Endothelial cell of hepatic sinusoid (primary cell): ENCODE results near the gene PHAF1.

ENCODE experiments used
- in situ Hi-C: cut with HindIII; loops from 2 replicates; pipeline ENCODE4 v1.10.0; 2017; ENCODE audit warnings: low sequenced_read_pairs

PHAF1 gene

DNA sequence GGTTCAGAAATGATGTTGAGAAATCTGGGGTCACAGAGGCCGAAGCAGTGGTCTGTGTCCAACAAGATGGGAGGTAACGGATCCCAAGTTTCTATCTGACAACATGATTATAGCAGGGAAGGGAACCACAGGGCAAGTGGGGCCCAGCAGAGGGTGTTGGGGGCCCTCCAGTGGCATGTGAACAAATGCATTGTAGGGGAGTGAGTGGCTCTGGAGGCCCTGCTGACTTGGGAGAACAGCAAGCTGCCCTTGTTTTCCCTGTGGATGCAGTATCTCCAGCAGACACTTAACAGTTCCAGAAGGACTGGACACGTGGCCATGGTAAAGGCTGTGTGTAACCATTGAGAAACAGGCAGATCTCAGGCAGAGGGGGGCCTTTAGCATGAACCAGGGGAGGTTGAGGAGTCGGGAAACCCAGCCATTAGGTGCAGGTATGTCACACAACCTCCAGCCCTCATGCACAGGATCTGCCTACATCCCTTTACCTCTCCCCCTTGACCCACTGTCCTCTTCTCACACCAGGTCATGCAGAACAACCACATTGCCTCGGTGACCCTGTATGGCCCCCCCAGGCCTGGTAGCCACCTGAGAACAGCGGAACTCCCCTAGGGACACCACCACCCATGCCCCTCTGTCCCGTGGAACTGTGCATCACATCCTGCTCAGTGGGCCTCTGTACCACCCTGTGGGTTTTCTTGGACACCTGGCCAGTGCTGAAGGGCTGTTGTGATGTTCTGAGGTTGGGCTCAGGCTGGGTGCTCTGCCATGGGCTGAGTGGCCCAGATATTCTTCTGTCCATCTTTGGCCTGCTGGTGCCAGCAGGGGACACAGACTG is 37.0 kb downstream of the PHAF1 start:
- in situ Hi-C loops: no loop called here

DNA sequence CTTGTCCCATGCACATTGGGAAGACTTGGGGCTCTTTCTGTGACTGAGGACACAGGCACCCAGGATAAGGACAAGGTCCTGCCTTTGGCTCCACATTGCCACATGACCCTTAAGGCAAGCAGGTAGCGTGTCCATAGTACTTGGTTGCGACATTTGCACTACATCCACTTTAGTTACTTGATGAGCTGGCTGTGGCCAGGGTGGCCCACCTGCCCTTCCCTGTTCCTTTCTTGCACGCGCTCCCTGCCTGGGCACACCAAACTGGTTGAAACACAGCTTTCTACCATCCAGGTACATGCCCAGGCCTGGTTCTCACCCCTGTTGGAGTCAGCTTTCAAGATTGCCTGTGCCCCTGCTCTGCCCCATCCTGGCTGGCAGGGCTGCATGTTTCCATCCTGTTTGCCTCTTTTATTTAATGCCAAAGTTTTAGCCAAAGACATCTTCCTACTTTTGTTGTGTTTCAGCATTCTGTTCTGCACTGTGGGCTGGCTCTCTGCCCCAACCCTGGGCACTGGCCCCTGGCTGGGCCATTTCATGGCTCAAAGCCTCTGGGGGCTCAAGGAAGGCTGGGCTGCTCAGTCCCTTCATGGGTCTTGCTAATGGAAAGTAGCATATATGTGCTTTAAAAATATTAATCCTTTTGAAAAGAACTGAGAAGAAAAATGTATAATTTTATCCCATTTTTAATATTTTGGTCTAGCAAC is 37.8 kb downstream of the PHAF1 start:
- in situ Hi-C loops: no loop called here

DNA sequence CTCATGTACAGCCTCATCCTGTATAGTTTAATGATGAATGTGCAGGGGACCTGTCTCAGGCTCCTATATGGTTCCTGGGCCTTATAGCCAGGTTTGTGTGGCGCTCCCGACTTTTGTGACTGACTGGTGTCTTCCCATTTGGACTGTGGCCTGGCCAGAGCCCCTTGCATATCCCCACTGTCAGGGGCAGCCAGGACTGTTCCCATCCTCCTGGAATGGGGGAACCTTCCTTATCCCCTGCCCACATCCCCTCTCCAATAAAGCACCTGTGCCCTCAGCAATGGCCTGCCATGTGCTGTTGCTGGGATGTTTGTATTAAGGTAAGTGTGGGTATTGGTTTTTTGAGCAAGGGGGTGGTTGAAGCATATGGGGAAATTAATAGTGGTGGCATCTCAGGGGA is 38.5 kb downstream of the PHAF1 start:
- in situ Hi-C loops: no loop called here

- in situ Hi-C loops: no loop called here
Observed at GRCh38 chr16:67148656-67149275, 39.0 kb downstream of the PHAF1 start.

- in situ Hi-C loops: no loop called here
Observed at GRCh38 chr16:67149276-67150046, 39.7 kb downstream of the PHAF1 start.

DNA sequence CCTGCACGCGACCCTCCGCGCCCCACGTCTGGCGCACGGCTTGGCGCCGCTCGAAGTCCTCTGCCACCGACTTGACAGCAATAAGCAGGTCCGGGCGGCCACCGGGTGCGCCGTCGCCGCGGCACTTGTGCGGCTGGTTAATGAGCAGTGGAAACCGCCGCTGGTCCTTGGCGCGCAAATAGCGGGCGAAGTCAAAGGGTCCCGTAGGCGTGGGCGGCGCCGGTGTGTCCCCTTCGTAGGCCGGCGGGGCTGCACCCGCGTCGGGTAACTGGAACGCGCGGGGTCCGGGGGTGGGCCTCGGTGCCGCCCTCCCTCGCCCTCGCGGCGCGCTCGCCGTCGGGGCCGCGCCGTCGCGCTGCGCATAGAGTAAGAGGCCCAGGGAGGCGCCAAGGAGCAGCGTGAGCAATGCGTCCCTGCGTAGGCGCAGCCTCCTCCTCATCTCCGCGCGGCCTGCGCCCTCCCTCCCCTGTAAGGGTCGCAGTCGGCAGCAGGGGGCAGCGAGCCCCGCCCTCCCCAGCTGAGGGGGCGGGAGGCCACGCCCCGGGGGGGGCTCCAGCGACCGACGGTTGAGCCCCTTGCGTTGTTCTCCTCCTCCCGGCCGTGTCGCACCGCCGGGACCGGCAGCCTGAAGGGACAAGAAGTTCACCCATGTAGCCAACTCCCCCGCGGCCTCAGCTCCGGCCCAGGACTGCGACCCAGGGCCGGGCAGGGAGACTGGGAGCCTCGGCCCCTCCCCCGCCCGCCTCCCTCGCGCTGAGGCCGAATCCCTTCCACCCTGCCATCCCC is 40.5 kb downstream of the PHAF1 start:
- in situ Hi-C loops: no loop called here

DNA sequence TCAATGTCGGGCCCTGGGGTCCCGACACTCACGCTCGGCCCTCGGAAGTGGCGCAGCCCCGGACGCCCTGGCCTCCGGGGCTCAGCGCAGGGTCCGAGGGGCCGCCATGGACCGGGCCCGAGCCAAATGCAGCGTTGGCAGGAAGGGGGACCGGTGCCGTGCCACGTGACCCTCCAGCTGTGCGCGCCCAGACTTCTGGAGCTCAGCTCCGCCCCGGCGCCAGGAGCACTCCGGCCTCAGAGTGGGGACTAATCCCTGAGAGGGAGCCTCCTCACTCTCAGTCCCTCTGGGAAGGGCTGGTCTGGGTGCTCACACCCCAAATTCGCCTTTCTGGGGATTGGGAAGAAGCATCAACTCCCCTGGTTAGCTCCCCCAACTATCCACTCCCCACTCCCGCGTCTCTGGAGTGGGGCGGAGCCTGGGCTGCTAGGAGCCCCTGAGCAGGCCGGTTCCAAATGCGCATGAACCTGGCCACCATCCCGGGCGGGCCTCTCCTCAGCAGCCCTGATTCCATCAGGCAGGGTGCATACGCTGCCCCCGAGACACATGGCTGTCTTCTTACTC is 41.2 kb downstream of the PHAF1 start, which contains the start of gene B3GNT9:
TSS of gene B3GNT9 (minus strand) at position 166 of the 564 bp plus-strand sequence. CDS start 513 bp downstream, outside the sequence.
- in situ Hi-C loops: no loop called here

GRCh38 chr16:67151431-67152097 is 41.8 kb downstream of the PHAF1 start:
- in situ Hi-C loops: no loop called here

DNA sequence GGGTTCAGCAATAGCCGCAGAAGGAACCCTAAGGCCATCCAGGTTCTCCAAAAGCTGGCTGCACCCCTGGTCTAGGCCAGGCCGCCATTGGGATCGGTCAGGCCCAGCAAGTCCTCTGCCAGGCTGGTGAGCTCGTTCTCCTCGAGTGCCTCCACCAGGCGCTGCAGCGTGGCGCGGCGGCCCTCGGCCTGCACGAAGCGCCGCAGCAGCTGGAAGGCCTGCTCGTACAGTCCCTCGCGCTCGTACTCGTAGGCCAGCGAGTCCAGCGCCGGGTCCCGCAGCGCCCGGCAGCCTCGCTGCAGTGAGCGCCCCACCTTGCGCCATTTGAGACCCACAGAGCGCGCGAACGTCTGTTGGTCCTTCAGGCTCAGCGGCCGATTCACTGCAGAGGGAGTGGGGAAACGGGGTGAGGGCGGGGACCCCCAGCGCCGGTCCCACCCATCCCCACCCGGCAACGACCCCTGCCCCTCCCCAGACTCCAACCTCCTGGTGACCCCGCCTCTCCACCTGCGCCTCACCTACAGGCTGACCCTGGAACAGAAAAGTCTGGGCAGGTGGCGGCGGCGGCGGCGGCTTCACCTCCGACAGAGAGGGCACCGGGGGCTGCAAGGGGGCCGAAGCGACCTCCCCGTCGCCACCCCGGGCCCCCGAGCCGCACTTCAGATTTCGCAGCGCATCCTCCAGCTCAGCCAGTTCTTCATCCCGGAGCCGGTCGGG is 45.0 kb downstream of the PHAF1 start:
- in situ Hi-C loops: no loop called here

DNA sequence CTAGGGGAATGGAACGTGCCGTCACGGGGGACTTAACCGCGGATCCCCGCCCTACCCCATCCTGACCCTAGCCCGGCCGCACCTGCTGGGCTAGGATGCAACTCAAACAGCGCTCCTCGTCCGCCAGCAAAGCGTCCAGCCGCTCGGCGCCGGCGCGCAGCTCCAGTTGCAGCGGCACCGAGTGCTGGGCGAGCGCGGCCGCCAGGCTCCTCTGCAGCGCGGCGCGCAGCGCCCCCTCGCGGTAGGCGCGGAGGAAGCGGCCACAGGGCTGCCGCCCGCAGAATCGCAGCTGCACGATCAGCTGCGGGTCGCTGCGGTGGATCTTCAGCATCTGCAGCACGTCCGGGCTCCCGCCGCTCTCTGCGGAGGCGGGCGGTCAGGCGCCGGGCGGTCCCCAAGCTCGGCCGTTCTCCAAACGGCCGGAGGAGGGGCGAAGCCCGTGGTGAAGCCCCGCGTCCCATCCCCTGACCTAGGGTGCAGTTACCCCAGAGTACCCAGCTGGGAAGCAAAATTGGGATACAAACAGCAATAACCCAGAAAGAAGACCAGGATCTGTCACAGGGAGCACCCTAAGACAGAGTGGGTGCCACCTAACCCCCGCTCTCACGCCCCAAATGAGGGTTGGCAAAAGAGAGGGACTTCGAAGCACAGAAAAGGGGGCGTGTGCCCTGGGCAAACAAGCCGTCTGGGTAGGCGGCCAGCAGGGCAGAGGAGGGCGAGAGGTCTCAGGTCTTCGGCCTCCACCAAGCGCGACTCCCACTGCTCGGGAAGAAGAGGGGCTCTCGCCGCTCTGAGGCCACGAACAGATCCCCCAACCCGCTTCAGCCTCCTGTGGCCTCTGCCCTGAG is 45.8 kb downstream of the PHAF1 start:
- in situ Hi-C loops: no loop called here

GRCh38 chr16:67156143-67156844 is 46.6 kb downstream of the PHAF1 start:
- in situ Hi-C loops: no loop called here

DNA sequence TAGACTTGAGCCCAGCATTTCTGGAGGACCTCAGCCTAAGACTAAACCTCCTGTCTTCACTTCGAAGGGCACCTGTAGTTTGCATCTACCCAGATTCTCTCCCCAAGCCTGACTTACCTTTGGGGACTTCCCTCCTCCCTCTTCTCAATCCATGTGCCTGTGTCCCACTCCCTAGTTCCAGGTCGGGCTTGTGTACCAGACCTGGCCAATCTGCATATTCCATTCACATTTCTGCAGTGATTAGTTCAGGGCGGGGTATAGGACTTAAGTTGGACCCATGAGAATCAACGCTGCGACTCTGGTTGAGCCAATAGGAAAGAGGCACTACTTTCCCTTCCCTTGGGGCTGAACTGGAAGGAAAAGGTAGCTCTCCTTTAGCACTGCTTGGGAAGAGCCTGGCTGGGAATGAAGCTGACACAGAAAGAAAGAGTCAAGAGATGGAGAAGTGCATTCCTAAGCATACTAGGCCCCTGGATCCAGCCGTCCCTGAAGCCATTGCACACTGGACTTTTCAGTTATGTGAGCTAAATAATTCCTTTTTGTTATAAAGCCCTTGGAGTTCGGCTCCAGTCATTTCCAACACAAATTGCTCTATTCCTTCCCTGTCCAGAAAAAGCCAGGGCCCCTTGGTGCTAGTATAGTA is 47.5 kb downstream of the PHAF1 start:
- in situ Hi-C loops: no loop called here

DNA sequence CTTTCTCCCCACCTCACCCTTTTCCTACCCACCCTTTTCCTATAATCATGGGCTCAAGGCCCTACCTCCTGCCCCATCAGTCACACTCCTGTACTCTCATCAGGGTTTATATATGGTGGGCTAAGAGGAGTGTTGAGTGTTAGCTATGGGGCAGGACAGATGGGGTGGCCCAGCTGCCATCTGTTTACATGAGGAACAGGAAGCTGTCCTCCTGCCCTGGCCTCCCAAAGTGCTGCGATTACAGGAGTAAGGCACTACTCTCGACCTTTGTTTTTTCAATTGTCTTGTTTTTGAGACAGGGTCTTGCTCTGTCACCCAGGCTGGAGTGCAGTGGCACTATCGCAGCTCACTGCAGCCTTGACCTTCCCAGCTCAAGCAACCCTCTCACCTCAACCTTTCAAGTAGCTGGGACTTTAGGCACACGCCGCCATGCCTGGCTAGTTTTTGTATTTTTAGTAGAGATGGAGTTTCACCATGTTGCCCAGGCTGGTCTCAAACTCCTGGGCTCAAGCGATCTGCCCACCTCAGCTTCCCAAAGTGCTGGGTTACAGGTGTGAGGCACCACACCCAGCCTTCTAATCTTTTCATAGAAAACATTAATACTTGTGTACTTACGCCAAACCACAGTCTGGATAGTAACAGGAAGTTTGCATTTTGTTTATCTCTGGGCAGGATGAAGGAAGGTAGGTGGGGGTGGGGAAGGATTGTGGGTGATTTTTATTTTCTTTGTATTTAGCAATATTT is 48.3 kb downstream of the PHAF1 start:
- in situ Hi-C loops: no loop called here

DNA sequence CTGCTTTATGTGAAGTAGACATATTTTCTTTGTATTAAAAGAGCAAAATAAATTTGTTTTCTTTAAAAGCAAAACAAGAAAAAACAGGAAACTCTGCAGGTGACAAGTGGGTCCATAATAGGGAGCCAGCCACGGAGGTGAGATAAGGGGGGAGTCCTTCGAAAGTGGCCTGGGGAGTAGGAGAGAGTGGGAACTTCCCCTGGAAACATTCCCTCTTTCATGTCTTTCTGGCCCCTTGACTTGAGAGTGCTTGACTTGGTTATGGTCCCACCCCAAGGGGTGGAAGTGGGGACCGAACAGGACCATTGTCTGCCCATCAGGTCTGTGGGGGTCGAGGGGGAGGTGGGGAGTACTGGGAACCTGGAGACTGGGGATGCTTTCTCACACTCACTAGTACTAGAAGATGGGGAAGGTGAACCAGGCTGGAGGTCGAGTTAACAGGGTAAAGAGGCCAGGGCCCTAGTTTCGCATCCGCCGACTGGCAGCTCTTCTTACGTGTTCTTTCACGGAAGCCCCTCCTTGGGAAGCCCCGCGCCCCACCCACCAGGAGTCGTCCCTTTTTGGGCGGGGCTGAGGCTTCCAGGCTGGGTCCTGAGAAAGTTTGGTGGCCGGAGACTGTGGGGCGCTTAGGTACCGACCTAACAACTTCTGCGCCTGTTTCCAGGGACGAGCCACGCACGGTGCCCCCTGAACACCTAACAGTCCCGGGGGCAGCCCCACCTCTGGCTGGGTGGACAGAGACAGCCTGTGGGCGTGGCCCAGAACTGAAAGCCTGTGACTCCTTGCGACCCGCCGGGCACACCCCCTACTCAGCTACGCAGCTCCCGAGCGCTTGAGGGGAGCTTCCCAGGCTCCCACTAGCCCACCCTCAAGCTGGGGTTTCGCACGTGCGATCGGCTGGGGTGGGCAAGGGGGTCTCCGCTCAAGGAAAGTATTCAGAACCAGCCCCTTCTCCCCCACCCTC is 49.2 kb downstream of the PHAF1 start:
- in situ Hi-C loops: no loop called here

GRCh38 chr16:67161595-67162058 is 51.9 kb downstream of the PHAF1 start:
- in situ Hi-C loops: no loop called here
